Activated CD4-positive, alpha-beta T cell treated with anti-CD3 and anti-CD28 coated beads, Interleukin-2, amount 50 U/mL, for 24 hours (primary cell): Measurements from ENCODE around the gene KLF11.

Experiments used
- DNase-seq, 2 donors: peaks; one replicate each; pipeline ENCODE4 v3.0.0-alpha.2; 2020; ENCODE audit warnings: low read depth in 1 of 2, low spot score in 1 of 2

Gene KLF11

GRCh38 chr2:10043256-10043905, at the start of gene KLF11:
Gene KLF11, plus strand, starts transcription at chr2:10043550. Its CDS starts 167 bp downstream, at chr2:10043717.
- peak; percentile 49 to 65 for DNase-seq

DNA sequence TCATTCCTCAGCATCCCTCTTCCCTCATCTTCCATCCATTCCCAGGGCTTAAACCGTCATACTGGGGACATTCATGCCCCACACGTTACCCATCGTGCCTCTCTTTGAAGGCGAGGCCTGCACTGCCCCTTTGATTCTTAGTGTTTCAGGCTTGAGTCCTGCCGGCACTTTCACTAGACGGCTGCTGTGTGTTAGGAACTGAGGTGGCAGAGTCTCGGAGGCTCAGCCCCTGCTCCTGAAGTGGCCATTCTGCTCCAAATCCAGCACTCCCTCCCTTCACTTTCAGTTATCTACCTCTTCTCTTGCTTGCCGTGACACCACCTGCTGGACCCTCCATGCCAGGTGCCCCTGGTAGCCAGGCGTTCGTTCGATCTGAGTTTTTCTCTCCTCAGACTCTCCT, 48.9 kb upstream of the KLF11 start:
- no peak for DNase-seq

- DNase-seq, result no peak
Measured at GRCh38 chr2:9995059-9995458, 48.3 kb upstream of the KLF11 start.

DNA sequence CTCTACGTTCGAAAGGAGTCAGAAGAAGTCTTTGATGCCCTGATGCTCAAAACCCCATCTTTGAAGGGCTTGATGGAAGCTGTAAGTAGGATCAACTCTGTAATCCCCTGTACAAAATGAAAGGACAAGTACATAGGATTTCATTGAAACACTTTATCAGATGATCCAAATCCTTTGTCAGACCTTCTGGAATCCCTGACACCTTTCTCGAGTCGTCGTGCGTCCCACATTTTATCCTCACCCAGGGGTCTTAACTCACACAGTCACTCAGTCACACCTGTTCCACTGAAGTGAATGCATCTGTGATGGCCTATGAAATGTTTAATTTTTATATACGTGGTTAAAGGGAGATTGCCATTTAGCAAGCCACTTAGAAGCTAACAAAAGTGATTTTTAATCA, 47.0 kb upstream of the KLF11 start:
- no peak for DNase-seq

- no peak for DNase-seq
Measured at GRCh38 chr2:9997936-9998335, 45.4 kb upstream of the KLF11 start.

GRCh38 chr2:9998916-9999654, 44.3 kb upstream of the KLF11 start:
- no peak for DNase-seq

DNA sequence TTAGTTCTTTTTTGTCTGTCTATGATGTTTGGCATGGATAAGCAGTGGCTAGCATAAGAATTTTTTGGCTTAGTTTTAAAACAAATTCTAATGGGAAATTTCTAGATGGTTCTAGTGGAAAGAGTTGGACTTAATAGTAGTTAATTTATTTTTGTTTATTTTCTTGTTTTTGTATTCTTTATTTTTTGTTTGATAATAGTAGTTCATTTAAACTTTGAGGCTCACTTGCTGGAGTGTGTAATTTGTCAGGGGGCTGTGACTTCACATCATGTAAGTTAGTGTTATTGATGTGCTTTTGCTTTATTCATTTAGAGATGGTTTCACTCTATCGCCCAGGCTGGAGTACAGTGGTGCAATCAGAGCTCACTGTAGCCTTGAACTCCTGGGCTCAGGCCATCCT, 43.7 kb upstream of the KLF11 start:
- DNase-seq, result no peak

GRCh38 chr2:10000541-10000940, 42.8 kb upstream of the KLF11 start:
- no peak for DNase-seq

- no peak for DNase-seq
Measured at GRCh38 chr2:10001586-10001985, 41.8 kb upstream of the KLF11 start.

GRCh38 chr2:10002109-10002508, 41.2 kb upstream of the KLF11 start:
- no peak for DNase-seq

- no peak for DNase-seq
Measured at GRCh38 chr2:10002681-10003080, 40.7 kb upstream of the KLF11 start.

- DNase-seq, result no peak
Measured at GRCh38 chr2:10003206-10004125, 39.9 kb upstream of the KLF11 start.

- DNase-seq, result no peak
Measured at GRCh38 chr2:10004401-10004800, 38.9 kb upstream of the KLF11 start.

DNA sequence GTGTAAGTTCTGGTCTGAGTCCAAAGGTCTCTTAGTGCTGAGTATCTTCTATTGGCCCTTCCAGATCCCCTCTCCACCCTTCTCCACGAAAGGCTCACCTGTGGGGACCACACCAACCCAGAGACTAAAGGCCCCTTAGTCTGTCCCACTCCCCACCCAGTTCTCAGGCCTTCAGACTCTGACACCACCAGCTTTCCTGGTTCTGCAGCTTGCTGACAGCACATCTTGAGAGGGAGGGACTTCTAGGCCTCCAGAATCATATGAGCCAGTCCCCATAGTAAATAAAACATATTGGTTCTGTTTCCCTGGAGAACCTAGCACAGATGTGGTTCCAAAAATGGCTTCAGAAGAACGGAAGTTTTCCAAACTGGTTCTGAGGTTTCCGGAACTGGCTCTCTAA, 38.5 kb upstream of the KLF11 start:
- DNase-seq, result no peak

DNA sequence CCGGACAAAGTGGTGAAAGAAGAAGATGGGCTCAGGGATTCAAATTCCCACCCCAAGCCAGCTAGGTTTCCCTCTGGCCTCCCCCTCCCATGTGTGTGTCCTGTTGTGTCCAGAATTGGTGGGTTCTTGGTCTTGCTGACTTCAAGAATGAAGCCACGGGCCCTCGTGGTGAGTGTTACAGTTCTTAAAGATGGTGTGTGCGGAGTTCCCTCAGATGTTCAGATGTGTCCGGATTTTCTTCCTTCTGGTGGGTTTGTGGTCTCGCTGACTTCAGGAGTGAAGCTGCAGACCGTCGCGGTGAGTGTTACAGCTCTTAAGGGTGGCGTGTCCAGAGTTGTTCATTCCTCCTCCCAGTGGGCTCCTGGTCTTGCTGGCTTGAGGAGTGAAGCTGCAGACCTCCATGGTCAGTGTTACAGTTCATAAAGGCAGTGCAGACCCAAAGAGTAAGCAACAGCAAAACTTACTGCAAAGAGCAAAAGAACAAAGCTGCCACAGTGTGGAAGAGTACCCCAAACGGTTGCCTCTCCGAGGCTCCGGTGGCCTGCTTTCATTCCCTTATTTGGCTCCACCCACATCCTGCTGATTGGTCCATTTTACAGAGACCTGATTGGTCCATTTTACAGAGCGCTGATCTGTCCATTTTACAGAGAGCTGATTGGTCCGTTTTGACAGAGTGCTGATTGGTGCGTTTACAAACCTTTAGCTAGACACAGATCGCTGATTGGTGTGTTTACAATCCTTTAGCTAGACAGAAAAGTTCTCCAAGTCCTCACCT, 37.7 kb upstream of the KLF11 start:
- no peak for DNase-seq

- DNase-seq, result no peak
Measured at GRCh38 chr2:10006236-10007161, 36.9 kb upstream of the KLF11 start.

GRCh38 chr2:10007435-10007834, 35.9 kb upstream of the KLF11 start:
- no peak for DNase-seq

GRCh38 chr2:10007921-10008808, 35.2 kb upstream of the KLF11 start:
- DNase-seq, result no peak

DNA sequence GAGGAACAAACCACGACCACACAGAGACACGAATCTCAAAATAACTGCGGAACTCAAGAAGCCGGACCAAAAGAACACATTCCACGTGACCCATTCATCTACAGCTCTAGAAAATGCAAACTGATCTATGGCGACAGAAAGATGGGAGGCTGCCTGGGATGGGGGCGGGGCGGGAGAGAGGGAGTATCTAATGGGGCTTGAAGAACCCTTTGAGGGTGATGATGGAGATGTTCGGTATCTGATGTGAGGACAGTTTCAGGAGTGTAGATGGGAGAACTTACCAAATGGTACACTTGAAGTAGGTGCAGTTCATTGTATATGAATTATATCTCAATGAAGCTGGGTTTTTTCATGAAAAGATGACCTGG, 34.6 kb upstream of the KLF11 start:
- no peak for DNase-seq
